SKM-1 treated with dmso at 0.1 percent for 144 hours (cell line): Measurements from ENCODE around the gene NLGN1.
"Not testable (repeated sequence)": the region's sequence is repeated elsewhere in the genome, so short reads cannot be mapped to it uniquely, and the experiment has no call there.

Experiments used
- DNase-seq: peaks from one replicate; lab custom pipeline; 2025; ENCODE audit not compliant: unreplicated experiment; lab: John Stamatoyannopoulos, UW

The NLGN1 gene

GRCh38 chr3:173429527-173429926 is 32.0 kb downstream of the NLGN1 start:
- no peak for DNase-seq

- no peak for DNase-seq
Measured at GRCh38 chr3:173430576-173430975, 33.0 kb downstream of the NLGN1 start.

GRCh38 chr3:173439004-173439403 is 41.5 kb downstream of the NLGN1 start:
- no peak for DNase-seq

- DNase-seq: no peak
Measured at GRCh38 chr3:173440514-173440913, 43.0 kb downstream of the NLGN1 start.

- not testable (repeated sequence) for DNase-seq
Measured at GRCh38 chr3:173451561-173451960, 54.0 kb downstream of the NLGN1 start.

GRCh38 chr3:173463250-173463649 is 65.7 kb downstream of the NLGN1 start:
- DNase-seq: no peak

GRCh38 chr3:173465112-173465511 is 67.6 kb downstream of the NLGN1 start:
- no peak for DNase-seq

GRCh38 chr3:173465898-173466678 is 68.5 kb downstream of the NLGN1 start:
- no peak for DNase-seq

- DNase-seq: no peak
Measured at GRCh38 chr3:173467501-173467900, 70.0 kb downstream of the NLGN1 start.

GRCh38 chr3:173473237-173473636 is 75.7 kb downstream of the NLGN1 start:
- DNase-seq: no peak

GRCh38 chr3:173479301-173479700 is 81.8 kb downstream of the NLGN1 start:
- DNase-seq: no peak

GRCh38 chr3:173501931-173502489 is 104.5 kb downstream of the NLGN1 start:
- DNase-seq: no peak

- no peak for DNase-seq
Measured at GRCh38 chr3:173502983-173503568, 105.5 kb downstream of the NLGN1 start.

GRCh38 chr3:173510565-173510964 is 113.0 kb downstream of the NLGN1 start:
- DNase-seq: no peak

GRCh38 chr3:173513123-173513522 is 115.6 kb downstream of the NLGN1 start:
- DNase-seq: no peak

- peak; percentile 43 for DNase-seq
Measured at GRCh38 chr3:173529062-173529711, 131.6 kb downstream of the NLGN1 start.

GRCh38 chr3:173531602-173532001 is 134.1 kb downstream of the NLGN1 start:
- no peak for DNase-seq

GRCh38 chr3:173538410-173538809 is 140.9 kb downstream of the NLGN1 start:
- DNase-seq: no peak

GRCh38 chr3:173545590-173545989 is 148.0 kb downstream of the NLGN1 start:
- DNase-seq: not testable (repeated sequence)

GRCh38 chr3:173547070-173547469 is 149.5 kb downstream of the NLGN1 start:
- no peak for DNase-seq

GRCh38 chr3:173548261-173548660 is 150.7 kb downstream of the NLGN1 start:
- DNase-seq: no peak

GRCh38 chr3:173552526-173552925 is 155.0 kb downstream of the NLGN1 start:
- DNase-seq: no peak
